CD4-positive, alpha-beta T cell (primary cell): ENCODE data around the gene FKBP1A. TPM values are rescaled to one million over a fixed set of nuclear protein-coding genes. Genes with fewer than 3 reads are reported as not detected.

Source experiments
- ATAC-seq: fragments of 200-7000 bp; cut with Tn5 transposase; one replicate; pipeline ENCODE4 v1.10.0; 2022; ENCODE audit warnings: mild to moderate bottlenecking; ENCODE audit not compliant: poor library complexity
- CTCF ChIA-PET: fragments of 350-600 bp; sonication (Branson Sonifier 250); formaldehyde crosslinking; loops from one replicate; lab custom pipeline; 2021; ENCODE audit warnings: antibody characterized with exemption, inconsistent platforms; lab: Charles Lee
- POLR2A ChIA-PET: fragments of 350-600 bp; sonication (Branson Sonifier 250); formaldehyde crosslinking; loops from one replicate; lab custom pipeline; 2021; ENCODE audit warnings: antibody characterized with exemption, inconsistent platforms; lab: Charles Lee
- DNase-seq, 14 experiments: peaks; one replicate each; pipeline ENCODE4 v3.0.0-alpha.2; 2013 to 2020; ENCODE audit warnings: mixed read lengths in 2 of 14
- H3K27ac ChIP-seq, 2 donors: one replicate each; pipeline versions ENCODE4 v1.5.1 to v1.7.0; 2013; ENCODE audit warnings: low read length in 2 of 2, low read depth in 1 of 2, mild to moderate bottlenecking in 1 of 2
- H3K27me3 ChIP-seq, 2 experiments: 1 replicate in 1 of 2; 2 replicates in 1 of 2; pipeline versions ENCODE4 v1.6.1 to v1.7.0; 2013; ENCODE audit warnings: low read length in 2 of 2, control low read depth in 1 of 2, mild to moderate bottlenecking in 1 of 2, moderate library complexity in 1 of 2; ENCODE audit not compliant: insufficient read depth in 2 of 2, control insufficient read depth in 1 of 2
- H3K36me3 ChIP-seq: one replicate; pipeline ENCODE4 v1.6.1; 2013; ENCODE audit warnings: low read length, control low read depth; ENCODE audit not compliant: insufficient read depth
- H3K4me1 ChIP-seq: one replicate; pipeline ENCODE4 v1.6.1; 2013; ENCODE audit warnings: low read length, control low read depth; ENCODE audit not compliant: insufficient read depth
- H3K4me3 ChIP-seq: one replicate; pipeline ENCODE4 v1.5.1; 2013; ENCODE audit warnings: mild to moderate bottlenecking, low read length, moderate library complexity
- H3K9me3 ChIP-seq, 2 experiments: 1 replicate in 1 of 2; 2 replicates in 1 of 2; pipeline versions ENCODE4 v1.6.1 to v1.7.0; 2013; ENCODE audit warnings: low read length in 2 of 2, mild to moderate bottlenecking in 2 of 2, control low read depth in 1 of 2, moderate library complexity in 1 of 2; ENCODE audit not compliant: control insufficient read depth in 1 of 2, insufficient read depth in 1 of 2
- H3K27ac Mint-ChIP-seq: one replicate; pipeline ENCODE4 v1.8.0; 2020; ENCODE audit warnings: mixed read lengths
- H3K27me3 Mint-ChIP-seq: one replicate; pipeline ENCODE4 v1.8.0; 2021; ENCODE audit warnings: mixed read lengths
- H3K36me3 Mint-ChIP-seq: one replicate; pipeline ENCODE4 v1.8.0; 2021; ENCODE audit warnings: low read depth, mixed read lengths
- H3K4me1 Mint-ChIP-seq: one replicate; pipeline ENCODE4 v1.8.0; 2021; ENCODE audit warnings: low read depth, mixed read lengths
- H3K4me3 Mint-ChIP-seq: one replicate; pipeline ENCODE4 v1.8.0; 2020; ENCODE audit warnings: mild to moderate bottlenecking, mixed read lengths
- H3K9me3 Mint-ChIP-seq: one replicate; pipeline ENCODE4 v1.8.0; 2020; ENCODE audit warnings: mixed read lengths
- intact Hi-C, 2 experiments: fragments of 100-400 bp; cut with DNase I in 1 of 2; cut with micrococcal nuclease in 1 of 2; formaldehyde crosslinking; loops; one replicate each; pipeline versions ENCODE4 v1.15.1 to v1.9.0; 2023 to 2025; cut with DNase I, micrococcal nuclease
- total RNA-seq, 174 experiments: library from RNA in 2 of 174; stranded (reverse) in 2 of 174; gene quantifications; one replicate each; pipeline ENCODE4 v1.2.3 and lab custom pipeline; 2021 to 2026
- TF ChIP-seq, protein P1 (sequence below): fragments of 200-600 bp; IDR thresholded peaks from one replicate; pipeline ENCODE4 v1.8.0; 2022; ENCODE audit warnings: antibody characterized with exemption, mild to moderate bottlenecking

The FKBP1A gene
- total RNA-seq, 2 experiments from 2014 or later, result 43.3 to 45.4 TPM

DNA sequence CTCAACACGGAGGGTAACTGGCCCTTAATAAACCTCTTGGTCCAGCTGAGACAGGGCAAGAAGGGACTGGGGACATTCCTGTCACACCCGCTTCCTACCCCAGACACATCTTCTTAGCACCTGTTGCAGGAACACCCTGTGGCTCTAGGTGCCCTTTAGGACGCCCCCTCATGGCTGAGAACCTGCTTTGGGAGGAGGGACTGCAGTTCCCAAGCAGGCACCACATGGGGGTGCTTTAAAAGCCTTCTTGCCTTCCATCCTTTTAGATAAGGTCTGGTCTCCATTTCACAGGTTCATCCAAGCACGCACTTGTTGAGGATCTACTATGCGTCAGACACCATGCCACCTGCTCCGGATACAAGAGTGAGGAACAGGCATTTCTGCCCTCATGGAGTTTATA is 47.2 kb upstream of the FKBP1A start:
- no peak overlapping the region for H3K27ac ChIP-seq
- H3K36me3 ChIP-seq, result peaks cover 40% of the 10 kb centered on the region
- Mint-ChIP-seq H3K4me1 (peaks cover 41% of the 10 kb centered on the region), H3K27me3 (no peaks in the 10 kb centered on the region), H3K9me3 (no peaks in the 10 kb centered on the region), H3K27ac (no peak overlapping the region), H3K36me3 (peaks cover 42% of the 10 kb centered on the region), H3K4me3 (no peak overlapping the region)
- no peak overlapping the region for H3K4me3 ChIP-seq
- no peaks in the 10 kb centered on the region for H3K27me3 ChIP-seq
- TF ChIP-seq, protein P1, sequence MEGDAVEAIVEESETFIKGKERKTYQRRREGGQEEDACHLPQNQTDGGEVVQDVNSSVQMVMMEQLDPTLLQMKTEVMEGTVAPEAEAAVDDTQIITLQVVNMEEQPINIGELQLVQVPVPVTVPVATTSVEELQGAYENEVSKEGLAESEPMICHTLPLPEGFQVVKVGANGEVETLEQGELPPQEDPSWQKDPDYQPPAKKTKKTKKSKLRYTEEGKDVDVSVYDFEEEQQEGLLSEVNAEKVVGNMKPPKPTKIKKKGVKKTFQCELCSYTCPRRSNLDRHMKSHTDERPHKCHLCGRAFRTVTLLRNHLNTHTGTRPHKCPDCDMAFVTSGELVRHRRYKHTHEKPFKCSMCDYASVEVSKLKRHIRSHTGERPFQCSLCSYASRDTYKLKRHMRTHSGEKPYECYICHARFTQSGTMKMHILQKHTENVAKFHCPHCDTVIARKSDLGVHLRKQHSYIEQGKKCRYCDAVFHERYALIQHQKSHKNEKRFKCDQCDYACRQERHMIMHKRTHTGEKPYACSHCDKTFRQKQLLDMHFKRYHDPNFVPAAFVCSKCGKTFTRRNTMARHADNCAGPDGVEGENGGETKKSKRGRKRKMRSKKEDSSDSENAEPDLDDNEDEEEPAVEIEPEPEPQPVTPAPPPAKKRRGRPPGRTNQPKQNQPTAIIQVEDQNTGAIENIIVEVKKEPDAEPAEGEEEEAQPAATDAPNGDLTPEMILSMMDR, result peak; percentile 19
- ATAC-seq (no peak), DNase-seq (peak in 4 of 14 experiments; percentile 5 to 51 (median 29))
- ChIA-PET POLR2A (no interaction called here), CTCF (no interaction called here)
- H3K9me3 ChIP-seq, result no peaks in the 10 kb centered on the region
- intact Hi-C loops, result no loop called here
- peaks cover 20% of the 10 kb centered on the region for H3K4me1 ChIP-seq

DNA sequence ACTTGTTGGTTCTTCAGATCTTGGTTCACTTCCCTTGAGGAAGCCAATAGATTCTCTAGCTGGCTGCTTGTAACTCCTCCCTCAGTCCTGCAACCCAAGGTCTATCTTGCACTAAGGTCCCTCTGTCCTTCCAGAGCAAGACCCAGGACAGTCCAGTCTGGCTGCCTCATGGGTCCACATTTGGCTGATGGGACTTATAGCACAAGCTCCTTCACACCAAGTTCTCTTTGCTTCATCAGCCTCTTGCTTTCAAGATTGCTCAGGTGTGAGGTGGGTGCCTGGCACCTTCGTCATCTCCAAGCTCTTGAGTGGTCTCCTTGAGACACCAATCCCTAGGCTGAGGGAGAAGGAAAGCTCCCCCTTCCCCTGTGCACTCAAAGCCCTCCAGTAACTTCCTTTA is 45.5 kb upstream of the FKBP1A start:
- Histone ChIP-seq H3K4me1 (peaks cover 27% of the 10 kb centered on the region), H3K36me3 (peaks cover 23% of the 10 kb centered on the region), H3K27me3 (no peaks in the 10 kb centered on the region), H3K4me3 (no peak overlapping the region), H3K27ac (no peak overlapping the region), H3K9me3 (no peaks in the 10 kb centered on the region)
- POLR2A ChIA-PET, result interaction anchor here (0.6 to 1.0 kb wide), 2 partner anchors 126 to 1372 kb away, joined by 3 read pairs; no protein-coding TSS in a partner anchor
- Mint-ChIP-seq H3K4me3 (no peak overlapping the region), H3K9me3 (no peaks in the 10 kb centered on the region), H3K36me3 (peaks cover 25% of the 10 kb centered on the region), H3K4me1 (peaks cover 52% of the 10 kb centered on the region), H3K27ac (no peak overlapping the region), H3K27me3 (no peaks in the 10 kb centered on the region)
- no peak for ATAC-seq
- no peak for DNase-seq
- CTCF ChIA-PET, result interaction anchor here (1.2 to 2.0 kb wide), 3 partner anchors 9 to 114 kb away, joined by 3 to 9 read pairs (median 6); no protein-coding TSS in a partner anchor
- intact Hi-C loops, result loop anchor here (5.0 to 10.0 kb wide), 3 partner anchors 46 to 226 kb away; partner anchors contain the start of gene FKBP1A (in 1 of the 2)
- TF ChIP-seq, protein P1, result no peak

DNA sequence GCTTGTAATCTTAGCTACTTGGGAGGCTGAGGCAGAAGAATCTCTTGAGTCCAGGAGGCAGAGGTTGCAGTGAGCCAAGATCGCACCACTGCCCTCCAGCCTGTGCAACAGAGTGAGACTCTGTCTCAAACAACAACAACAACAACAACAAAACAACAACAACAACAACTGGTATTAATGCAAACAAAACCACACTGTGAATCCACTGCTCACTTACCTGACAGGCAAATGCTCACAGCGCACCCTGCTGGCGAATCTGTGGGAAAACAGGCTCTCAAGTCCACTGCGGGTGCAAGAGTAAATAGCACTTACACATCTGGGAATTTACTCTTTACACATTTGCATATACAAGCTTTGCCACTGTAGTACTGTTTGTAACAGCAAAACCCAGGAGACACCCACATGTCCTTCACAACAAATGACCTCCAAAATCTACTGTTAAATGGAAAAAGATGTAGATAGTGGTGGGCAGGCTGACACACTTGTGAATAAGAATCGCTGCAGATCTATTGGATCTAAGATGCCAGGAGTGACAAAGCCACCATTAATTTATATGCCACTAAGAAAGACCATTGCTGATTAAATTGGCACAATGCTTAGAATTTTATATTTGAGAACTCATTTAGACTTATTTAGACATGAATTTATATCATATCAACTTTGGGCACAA is 44.5 kb upstream of the FKBP1A start:
- Histone ChIP-seq H3K4me3 (no peak overlapping the region), H3K4me1 (peaks cover 27% of the 10 kb centered on the region), H3K36me3 (peaks cover 13% of the 10 kb centered on the region), H3K27me3 (no peaks in the 10 kb centered on the region), H3K27ac (no peak overlapping the region), H3K9me3 (no peaks in the 10 kb centered on the region)
- Mint-ChIP-seq H3K9me3 (no peaks in the 10 kb centered on the region), H3K4me1 (peaks cover 56% of the 10 kb centered on the region), H3K4me3 (no peak overlapping the region), H3K36me3 (peaks cover 15% of the 10 kb centered on the region), H3K27ac (no peak overlapping the region), H3K27me3 (no peaks in the 10 kb centered on the region)
- ATAC-seq, result peak; percentile 70
- ChIA-PET POLR2A (no interaction called here), CTCF (interaction anchor here (0.6 to 2.5 kb wide), 12 partner anchors 10 to 248 kb away, joined by 3 to 9 read pairs (median 3); partner anchors contain the start of gene NSFL1C)
- intact Hi-C loops, result loop anchor here (1.0 to 10.0 kb wide), 6 partner anchors 45 to 225 kb away; partner anchors contain the start of gene FKBP1A (in 2 of the 2)
- peak; percentile 68 to 90 (median 75) for DNase-seq
- TF ChIP-seq, protein P1, result peak; percentile 90
